Gastrocnemius medialis (tissue), 4 donors: ENCODE data around the gene SERTAD1.

Experiments
- POLR2A ChIP-seq, 2 donors: fragments of 450-650 bp; IDR thresholded peaks; one replicate each; pipeline ENCODE4 v1.6.1; 2017; ENCODE audit warnings: antibody characterized with exemption in 2 of 2, mild to moderate bottlenecking in 2 of 2, moderate library complexity in 2 of 2
- TF ChIP-seq, protein P1 (sequence below), 5 experiments: fragments of 450-650 bp in 3 of 5; fragments of 200-600 bp in 2 of 5; sonication (generic) in 2 of 5; IDR thresholded peaks in 4 of 5; conservative IDR thresholded peaks in 1 of 5; 1 replicate in 4 of 5; 2 replicates in 1 of 5; pipeline ENCODE4 v1.5.1; 2016 to 2019; ENCODE audit warnings: antibody characterized with exemption in 5 of 5, mild to moderate bottlenecking in 3 of 5, moderate library complexity in 3 of 5

GRCh38 chr19:40417643-40417981, 8.2 kb downstream of the SERTAD1 start:
- TF ChIP-seq, protein P1, sequence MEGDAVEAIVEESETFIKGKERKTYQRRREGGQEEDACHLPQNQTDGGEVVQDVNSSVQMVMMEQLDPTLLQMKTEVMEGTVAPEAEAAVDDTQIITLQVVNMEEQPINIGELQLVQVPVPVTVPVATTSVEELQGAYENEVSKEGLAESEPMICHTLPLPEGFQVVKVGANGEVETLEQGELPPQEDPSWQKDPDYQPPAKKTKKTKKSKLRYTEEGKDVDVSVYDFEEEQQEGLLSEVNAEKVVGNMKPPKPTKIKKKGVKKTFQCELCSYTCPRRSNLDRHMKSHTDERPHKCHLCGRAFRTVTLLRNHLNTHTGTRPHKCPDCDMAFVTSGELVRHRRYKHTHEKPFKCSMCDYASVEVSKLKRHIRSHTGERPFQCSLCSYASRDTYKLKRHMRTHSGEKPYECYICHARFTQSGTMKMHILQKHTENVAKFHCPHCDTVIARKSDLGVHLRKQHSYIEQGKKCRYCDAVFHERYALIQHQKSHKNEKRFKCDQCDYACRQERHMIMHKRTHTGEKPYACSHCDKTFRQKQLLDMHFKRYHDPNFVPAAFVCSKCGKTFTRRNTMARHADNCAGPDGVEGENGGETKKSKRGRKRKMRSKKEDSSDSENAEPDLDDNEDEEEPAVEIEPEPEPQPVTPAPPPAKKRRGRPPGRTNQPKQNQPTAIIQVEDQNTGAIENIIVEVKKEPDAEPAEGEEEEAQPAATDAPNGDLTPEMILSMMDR (IDR thresholded peaks at IDR 0.05 in 4 of 5, conservative IDR thresholded peaks at IDR 0.05 in 1 of 5): no peak
- no peak for TF ChIP-seq POLR2A (IDR thresholded peaks at IDR 0.05)
